BLaER1 treated with 17β-estradiol and CSF1 and Interleukin-3, amounts not matched to agents 10 nM and 100 nM (cell line): Measurements from ENCODE around the gene B4GALT6.

Source experiments
- H3K27ac ChIP-seq, 11 experiments: shearing (Covaris generic); formaldehyde crosslinking; 2 replicates each; pipeline ENCODE4 v1.8.1; 2022
- H3K27me3 ChIP-seq, 11 experiments: shearing (Covaris generic); formaldehyde crosslinking; 2 replicates each; pipeline ENCODE4 v1.8.1; 2022
- H3K36me3 ChIP-seq, 11 experiments: shearing (Covaris generic); formaldehyde crosslinking; 2 replicates each; pipeline ENCODE4 v1.8.1; 2022
- H3K4me1 ChIP-seq, 10 experiments: shearing (Covaris generic); formaldehyde crosslinking; 2 replicates each; pipeline ENCODE4 v1.8.1; 2022
- H3K4me2 ChIP-seq, 11 experiments: shearing (Covaris generic); formaldehyde crosslinking; 2 replicates each; pipeline ENCODE4 v1.8.1; 2022
- H3K4me3 ChIP-seq, 10 experiments: shearing (Covaris generic); formaldehyde crosslinking; 2 replicates each; pipeline ENCODE4 v1.8.1; 2022
- H3K9ac ChIP-seq, 11 experiments: shearing (Covaris generic); formaldehyde crosslinking; 2 replicates each; pipeline ENCODE4 v1.8.1; 2022
- H3K9me3 ChIP-seq, 11 experiments: shearing (Covaris generic); formaldehyde crosslinking; replicated peaks in 1 of 11; 2 replicates each; pipeline ENCODE4 v1.8.1; 2022
- H4K20me1 ChIP-seq, 11 experiments: shearing (Covaris generic); formaldehyde crosslinking; 2 replicates each; pipeline ENCODE4 v1.8.1; 2022
- Cebpa-rat ChIP-seq, 11 experiments: shearing (Covaris generic); IDR thresholded peaks; 2 replicates each; pipeline ENCODE4 v1.8.1; 2022

Gene B4GALT6

DNA sequence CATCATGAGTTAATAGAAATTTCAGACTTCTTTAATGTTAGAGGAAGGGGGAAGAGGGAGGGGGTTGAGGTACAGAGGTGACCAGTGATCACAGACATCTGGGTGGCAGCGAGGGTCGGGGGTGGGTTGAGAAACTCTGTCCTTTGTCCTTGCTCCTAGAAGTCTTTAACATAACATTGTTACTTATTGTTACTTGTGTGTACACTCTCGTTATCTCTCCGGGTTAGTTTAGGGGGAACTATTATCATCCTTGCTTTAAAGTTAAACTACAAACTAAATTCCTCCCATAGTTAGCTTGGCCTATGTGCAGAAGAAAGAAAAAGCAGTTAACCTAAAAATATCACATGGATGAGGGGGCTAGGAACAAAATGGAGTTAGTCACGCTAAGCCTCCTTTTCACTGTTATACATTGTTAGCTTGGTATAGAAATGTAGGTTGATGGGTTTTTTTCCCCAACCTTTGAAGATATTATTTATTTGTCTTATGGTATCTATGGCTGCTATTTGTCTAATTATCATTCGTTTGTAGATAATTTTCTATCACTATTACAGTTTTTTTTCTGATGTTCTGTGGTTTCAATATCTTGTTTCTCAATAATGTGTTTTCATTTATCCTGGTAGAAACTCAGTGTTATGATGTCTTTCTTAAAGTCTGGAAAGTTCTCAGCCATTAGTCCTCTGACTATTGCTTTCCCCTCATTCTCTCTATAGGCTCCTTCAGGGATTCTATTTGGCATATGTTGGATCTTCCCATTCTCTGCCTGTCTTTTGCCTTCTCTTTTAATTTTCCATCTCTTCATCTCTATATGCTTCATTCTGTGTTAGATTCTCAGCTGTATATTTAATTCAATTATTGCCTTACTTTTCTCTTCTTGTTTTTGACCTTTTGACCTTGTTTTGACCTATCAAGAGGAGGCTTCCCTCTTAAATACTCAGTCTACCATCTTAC lies 13.2 kb upstream of the B4GALT6 start:
- no peak for TF ChIP-seq Cebpa-rat (IDR thresholded peaks at IDR 0.05)
- H3K27me3 ChIP-seq = no peaks in the 10 kb centered on the region
- H3K9ac ChIP-seq = no peak overlapping the region
- no peak overlapping the region for H3K4me3 ChIP-seq
- no peaks in the 10 kb centered on the region for H3K36me3 ChIP-seq
- H3K27ac ChIP-seq = no peak overlapping the region
- no peaks in the 10 kb centered on the region for H4K20me1 ChIP-seq
- no peak overlapping the region for H3K4me2 ChIP-seq
- no peaks in the 10 kb centered on the region for H3K4me1 ChIP-seq
- H3K9me3 ChIP-seq = peaks cover 0 to 9% (median 0%) of the 10 kb centered on the region in 11 experiments; a peak in 3 of 22 replicates

DNA sequence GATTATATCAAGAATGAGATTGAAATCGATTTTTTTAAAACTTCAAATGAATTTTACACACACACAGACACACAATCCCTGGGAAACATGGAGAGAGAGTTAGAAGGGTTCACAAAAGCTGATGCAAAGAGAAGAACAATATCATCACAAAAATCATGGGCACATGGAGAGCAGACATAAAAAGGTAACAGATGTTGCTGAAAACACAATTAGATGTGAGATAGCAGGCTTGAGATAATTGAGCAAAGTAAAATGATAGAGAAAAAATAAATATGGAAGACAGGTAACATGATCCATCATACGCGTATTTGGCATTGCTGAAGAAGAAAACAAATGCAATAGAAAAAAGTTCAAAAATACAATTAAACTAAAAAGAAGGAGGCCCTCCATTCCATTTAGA lies 11.6 kb upstream of the B4GALT6 start:
- H4K20me1 ChIP-seq = no peaks in the 10 kb centered on the region
- H3K9me3 ChIP-seq = peaks cover 0 to 9% (median 0%) of the 10 kb centered on the region in 11 experiments; a peak in 3 of 22 replicates
- no peak overlapping the region for H3K4me2 ChIP-seq
- H3K27ac ChIP-seq = no peak overlapping the region
- no peaks in the 10 kb centered on the region for H3K4me1 ChIP-seq
- no peak overlapping the region for H3K4me3 ChIP-seq
- no peak for TF ChIP-seq Cebpa-rat (IDR thresholded peaks at IDR 0.05)
- H3K36me3 ChIP-seq = no peaks in the 10 kb centered on the region
- H3K9ac ChIP-seq = no peak overlapping the region
- no peaks in the 10 kb centered on the region for H3K27me3 ChIP-seq

DNA sequence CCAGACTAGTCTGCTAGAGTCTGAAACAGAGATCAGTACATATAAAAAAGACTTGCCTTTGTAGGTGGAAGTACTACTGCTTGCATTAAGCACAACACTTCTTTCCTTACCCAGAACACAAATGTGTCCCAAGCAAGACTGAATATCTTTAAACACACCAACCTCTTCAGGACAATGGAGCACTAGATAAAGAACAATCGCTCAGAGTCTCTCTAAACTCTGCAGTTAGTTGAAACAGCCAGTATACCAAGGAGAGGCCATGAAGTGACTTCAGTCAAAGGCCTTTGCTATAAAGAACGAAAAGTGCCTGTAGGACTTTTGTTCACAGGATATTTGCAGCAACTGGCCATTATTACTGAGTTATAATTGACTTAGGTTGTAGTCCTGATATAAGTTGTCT lies 9.9 kb upstream of the B4GALT6 start:
- no peak for TF ChIP-seq Cebpa-rat (IDR thresholded peaks at IDR 0.05)
- Histone ChIP-seq H3K4me1 (no peaks in the 10 kb centered on the region), H3K9ac (no peak overlapping the region), H3K9me3 (peaks cover 0 to 9% (median 0%) of the 10 kb centered on the region in 11 experiments; a peak in 3 of 22 replicates), H4K20me1 (no peaks in the 10 kb centered on the region), H3K4me3 (no peak overlapping the region), H3K4me2 (no peak overlapping the region), H3K27me3 (no peaks in the 10 kb centered on the region), H3K27ac (no peak overlapping the region), H3K36me3 (no peaks in the 10 kb centered on the region)

DNA sequence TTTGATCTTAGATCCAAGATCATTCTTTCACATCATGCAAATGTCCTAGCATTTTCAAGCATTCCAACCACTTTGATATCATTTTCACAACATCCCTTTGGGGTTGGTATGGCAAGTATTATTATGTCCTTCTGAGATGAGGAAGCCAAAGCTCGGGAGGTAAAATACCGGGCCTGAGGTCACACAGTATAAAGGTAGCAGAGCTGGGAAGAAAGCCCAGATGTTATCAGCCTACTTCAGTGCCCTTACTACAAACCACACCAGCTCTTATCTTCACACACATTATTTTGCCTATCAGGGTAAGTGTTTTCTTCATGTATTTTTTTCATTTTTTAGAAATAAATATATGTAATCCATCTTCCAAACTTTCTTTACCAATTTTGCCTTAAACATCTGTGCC lies 4.2 kb upstream of the B4GALT6 start:
- Histone ChIP-seq H3K27me3 (peaks cover 5 to 11% (median 8%) of the 10 kb centered on the region in 11 experiments; a peak in 18 of 22 replicates), H3K9ac (no peak overlapping the region), H3K36me3 (no peaks in the 10 kb centered on the region), H3K27ac (no peak overlapping the region), H3K9me3 (no peaks in the 10 kb centered on the region), H3K4me1 (peaks cover 4 to 25% (median 12%) of the 10 kb centered on the region in 10 experiments; a peak in 17 of 20 replicates), H3K4me3 (no peak overlapping the region), H4K20me1 (no peaks in the 10 kb centered on the region), H3K4me2 (no peak overlapping the region)
- TF ChIP-seq Cebpa-rat (IDR thresholded peaks at IDR 0.05) = no peak

DNA sequence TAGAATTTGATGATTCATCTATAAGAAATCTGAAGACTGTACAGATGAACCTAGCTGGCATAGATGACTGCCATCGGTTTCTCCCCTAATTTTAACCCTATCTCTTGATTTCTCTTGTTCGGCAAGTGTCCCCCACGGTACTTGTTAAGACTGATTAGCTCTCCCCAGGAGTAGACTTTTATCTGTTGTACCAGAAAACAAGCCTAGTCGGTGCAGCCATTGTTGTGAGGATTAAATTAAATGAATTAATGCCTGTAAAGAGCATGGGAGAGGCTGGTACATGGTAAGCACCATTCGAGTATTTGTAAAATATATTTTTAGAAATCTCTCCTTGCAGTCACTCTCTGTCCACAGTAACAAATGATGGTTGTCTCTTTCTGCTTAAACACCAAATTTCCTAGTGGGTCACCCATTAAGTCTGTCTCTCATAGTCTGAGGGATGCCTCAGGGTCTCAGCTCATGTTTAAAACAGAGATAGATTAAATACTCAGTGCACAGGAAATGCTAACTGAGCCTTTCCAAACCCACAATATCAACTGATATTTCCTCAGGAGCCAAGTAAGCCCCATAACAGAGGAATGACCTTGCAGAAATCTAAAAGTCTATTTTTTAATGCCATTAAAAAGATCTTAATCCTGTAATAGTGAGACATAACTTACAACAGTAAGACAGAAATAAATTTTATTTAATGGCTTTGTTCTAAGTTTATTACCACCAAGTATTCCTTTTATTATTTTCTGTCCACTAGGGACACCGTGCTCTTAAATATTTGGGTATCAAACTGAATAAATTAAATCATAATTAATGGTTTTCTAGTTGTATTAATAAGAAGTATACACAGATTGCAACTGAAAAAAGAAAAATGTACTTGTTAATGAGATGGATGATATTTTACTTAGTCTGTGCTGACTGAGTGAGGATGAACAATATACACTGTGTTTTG lies 2.9 kb upstream of the B4GALT6 start:
- Histone ChIP-seq H3K4me2 (peak overlapping the region in 5 of 11 experiments; percentile 1 to 42 (median 5); a peak in 4 of 22 replicates), H4K20me1 (0 out of 22 replicates have a peak, but pooled peaks cover 0 to 5% (median 0%) of the 10 kb centered on the region in 11 experiments), H3K4me1 (peaks cover 4 to 31% (median 12%) of the 10 kb centered on the region in 10 experiments; a peak in 17 of 20 replicates), H3K27ac (no peak overlapping the region), H3K27me3 (peaks cover 5 to 19% (median 16%) of the 10 kb centered on the region in 11 experiments; a peak in 19 of 22 replicates), H3K9ac (no peak overlapping the region), H3K9me3 (no peaks in the 10 kb centered on the region), H3K4me3 (no peak overlapping the region), H3K36me3 (no peaks in the 10 kb centered on the region)
- no peak for TF ChIP-seq Cebpa-rat (IDR thresholded peaks at IDR 0.05)

DNA sequence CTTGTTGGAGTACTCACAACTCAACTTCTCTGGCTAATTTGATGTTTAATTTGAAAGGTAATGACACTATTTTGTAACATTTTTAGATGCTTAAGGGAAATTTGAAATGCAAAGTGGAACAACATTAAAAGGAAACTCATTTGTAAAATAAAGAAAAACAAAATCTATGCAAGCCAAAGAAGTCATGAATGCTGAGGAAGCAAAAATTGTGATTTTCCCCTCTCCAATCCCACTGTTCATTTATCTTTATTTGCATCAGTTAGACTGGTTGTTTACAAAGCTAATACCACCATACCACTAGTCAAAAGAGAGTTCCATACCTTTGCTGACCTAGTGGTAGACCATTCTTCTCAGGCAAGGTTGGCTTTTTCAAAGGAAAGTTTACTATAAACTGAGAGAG lies 2.2 kb upstream of the B4GALT6 start:
- no peak for TF ChIP-seq Cebpa-rat (IDR thresholded peaks at IDR 0.05)
- H3K4me1 ChIP-seq = peaks cover 4 to 31% (median 12%) of the 10 kb centered on the region in 10 experiments; a peak in 17 of 20 replicates
- no peaks in the 10 kb centered on the region for H3K9me3 ChIP-seq
- H3K4me3 ChIP-seq = no peak overlapping the region
- peak overlapping the region in 4 of 11 experiments; percentile 78 to 90 (median 89); a peak in 6 of 22 replicates for H3K4me2 ChIP-seq
- peaks cover 5 to 23% (median 16%) of the 10 kb centered on the region in 11 experiments; a peak in 19 of 22 replicates for H3K27me3 ChIP-seq
- H3K36me3 ChIP-seq = no peaks in the 10 kb centered on the region
- no peak overlapping the region for H3K9ac ChIP-seq
- 0 out of 22 replicates have a peak, but pooled peaks cover 0 to 5% (median 0%) of the 10 kb centered on the region in 11 experiments for H4K20me1 ChIP-seq
- no peak overlapping the region for H3K27ac ChIP-seq

DNA sequence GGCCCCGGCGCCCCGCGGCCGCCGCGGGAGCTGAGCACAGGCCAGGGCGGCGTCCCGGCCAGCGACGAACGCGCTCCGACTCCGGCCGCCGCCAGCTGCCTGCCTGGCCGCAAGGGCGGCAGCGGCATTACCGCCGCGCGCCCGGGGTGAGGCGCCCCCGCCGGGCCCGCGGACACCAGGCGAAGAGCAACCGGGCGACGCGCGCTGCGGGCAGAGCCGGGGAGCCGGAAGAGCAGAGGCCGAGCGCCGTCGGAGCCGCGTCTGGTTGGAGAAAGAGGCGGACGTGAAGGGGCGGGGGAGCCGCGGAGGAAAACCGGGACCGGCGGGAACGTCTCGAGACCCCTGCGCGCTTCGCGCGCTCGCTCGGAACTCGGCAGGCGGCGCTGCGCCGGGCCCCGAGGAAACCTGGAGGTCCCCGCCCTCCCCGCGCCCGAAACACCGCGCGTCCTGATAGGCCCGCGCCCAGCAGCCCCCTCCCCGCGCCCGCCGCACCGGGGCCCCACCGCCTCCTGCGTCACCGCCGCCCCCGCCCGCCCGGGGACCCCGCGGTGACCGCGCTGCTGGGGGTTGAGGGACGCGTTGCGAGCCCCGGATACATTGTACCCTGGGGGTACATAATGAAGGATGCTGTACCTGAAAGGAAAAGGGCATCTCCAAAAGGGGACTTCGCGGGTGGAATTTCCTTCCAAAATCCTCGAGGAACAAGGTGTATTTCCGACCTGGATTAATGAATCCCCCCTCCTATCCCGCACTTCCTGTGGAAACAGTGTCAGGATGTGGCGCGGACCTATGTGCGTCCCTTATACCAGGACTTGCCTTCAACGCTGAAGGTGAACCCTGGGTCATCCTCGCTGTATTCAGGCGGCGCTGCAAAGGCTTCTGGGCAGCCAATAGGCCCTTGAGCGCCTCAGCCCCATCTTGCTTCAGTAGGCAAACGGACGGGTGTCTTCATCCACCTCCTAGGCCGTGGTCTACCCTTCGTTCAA lies 1.0 kb upstream of the B4GALT6 start:
- peak overlapping the region; percentile 78 to 96 (median 92) for H3K4me2 ChIP-seq
- H3K9me3 ChIP-seq = no peaks in the 10 kb centered on the region
- H3K27ac ChIP-seq = peak overlapping the region; percentile 47 to 85 (median 83); a peak in 21 of 22 replicates
- peak overlapping the region; percentile 78 to 92 (median 85) for H3K4me3 ChIP-seq
- H3K4me1 ChIP-seq = peaks cover 4 to 31% (median 12%) of the 10 kb centered on the region in 10 experiments; a peak in 17 of 20 replicates
- peaks cover 5 to 23% (median 16%) of the 10 kb centered on the region in 11 experiments; a peak in 19 of 22 replicates for H3K27me3 ChIP-seq
- H3K36me3 ChIP-seq = no peaks in the 10 kb centered on the region
- H3K9ac ChIP-seq = peak overlapping the region; percentile 76 to 88 (median 85)
- no peak for TF ChIP-seq Cebpa-rat (IDR thresholded peaks at IDR 0.05)
- H4K20me1 ChIP-seq = 0 out of 22 replicates have a peak, but pooled peaks cover 0 to 5% (median 0%) of the 10 kb centered on the region in 11 experiments
